NT2/D1 (cell line): ENCODE measurements around the gene TTLL12.

Source experiments
- SUZ12 ChIP-seq: IDR thresholded peaks from 2 replicates; pipeline ENCODE4 v1.6.1; 2011; ENCODE audit not compliant: insufficient read length, insufficient read depth; ENCODE audit errors: extremely low read depth
- ZNF274 ChIP-seq: IDR thresholded peaks from 2 replicates; pipeline ENCODE4 v1.6.1; 2011; ENCODE audit warnings: mild to moderate bottlenecking, low read depth, low read length

GRCh38 chr22:43148581-43148980 lies 38.4 kb downstream of the TTLL12 start:
- TF ChIP-seq ZNF274 = no peak
- TF ChIP-seq SUZ12 = no peak
